ENCODE measurements around the gene TLCD4. TPM values are rescaled to one million over a fixed set of nuclear protein-coding genes. Genes with fewer than 3 reads are reported as not detected.

Gene TLCD4
- total and polyA plus RNA-seq, 2 of the 8 experiments (the other 6 are each of a cell fraction or from before 2014, with no cell fraction given), result 0.79 to 4.2 TPM

DNA sequence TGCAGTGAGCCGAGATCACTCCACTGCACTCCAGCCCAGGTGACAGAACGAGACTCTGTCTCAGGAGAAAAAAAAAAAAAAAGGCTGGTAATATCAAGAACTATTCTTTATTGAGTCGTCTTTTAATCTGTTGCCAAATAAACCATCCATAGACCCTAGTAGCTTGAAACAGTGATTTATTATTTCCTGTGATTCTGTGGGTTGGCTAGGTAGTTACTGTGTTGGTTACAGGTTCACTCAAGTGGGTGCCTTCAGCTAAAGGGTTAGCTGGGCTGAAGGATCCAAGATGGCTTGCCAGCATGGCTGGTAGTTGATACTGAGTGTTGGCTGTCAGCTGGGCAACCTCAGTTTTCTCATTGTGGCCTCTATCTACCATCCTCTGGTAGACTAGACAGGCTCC lies 9.2 kb downstream of the TLCD4 start:
- H2BK5ac ChIP-seq (ENCODE audit: low read depth, low read length), result no peak overlapping the region
- POLR2A ChIA-PET (ENCODE audit: partially characterized antibody), result interaction anchor here (1.6 kb wide), 1 partner anchor 9 kb away, joined by 4 read pairs; the partner anchor contains the start of gene TLCD4
- no peaks in the 10 kb centered on the region; the same call in 1 of the 2 replicates for H3K79me1 ChIP-seq (ENCODE audit: low read depth, low read length)
- no peak overlapping the region for H3K4me3 ChIP-seq (ENCODE audit: extremely low read depth in 1 of 4, insufficient read depth in 2 of 4, low read depth in 3 of 4, low read length in 4 of 4)
- H3K36me3 ChIP-seq (ENCODE audit: control insufficient read depth in 2 of 4, insufficient read depth in 4 of 4, low read length in 3 of 4), result no peaks in the 10 kb centered on the region
- H2AK5ac ChIP-seq (ENCODE audit: low read depth, low read length), result no peak overlapping the region
- no peak overlapping the region for H3K9ac ChIP-seq (replicated peaks in 1 of 4; ENCODE audit: extremely low read depth in 1 of 4, low read depth in 3 of 4, low read length in 3 of 4)
- H3K23me2 ChIP-seq (ENCODE audit: low read depth, low read length), result no peaks in the 10 kb centered on the region
- FAIRE-seq (no peak), DNase-seq (ENCODE audit: low read depth in 1 of 2, low spot score in 2 of 2) (no peak)
- CTCF ChIA-PET (ENCODE audit: partially characterized antibody), result no interaction called here
- H3K4me2 ChIP-seq (ENCODE audit: insufficient read depth in 1 of 2, low read depth in 2 of 2, low read length in 2 of 2), result no peak overlapping the region
- no peak overlapping the region for H2BK20ac ChIP-seq (ENCODE audit: low read length)
- no peak overlapping the region for H3K18ac ChIP-seq (ENCODE audit: extremely low read depth, low read length)
- H3K27ac ChIP-seq (ENCODE audit: low read depth, low read length), result no peak overlapping the region
- no peaks in the 10 kb centered on the region for H4K20me1 ChIP-seq (replicated peaks in 1 of 2; ENCODE audit: control insufficient read depth in 1 of 2, insufficient read depth in 2 of 2, low read length in 2 of 2)
- no peak overlapping the region for H2BK15ac ChIP-seq (ENCODE audit: low read length)
- no peak overlapping the region for H4K5ac ChIP-seq (ENCODE audit: insufficient read length, low read depth, low read length)
- H3K4me1 ChIP-seq (replicated peaks in 1 of 4; ENCODE audit: control insufficient read depth in 3 of 4, insufficient read depth in 4 of 4, low read length in 3 of 4), result no peaks in the 10 kb centered on the region
- H3K4ac ChIP-seq (replicated peaks; ENCODE audit: insufficient read length, low read depth, low read length), result no peak overlapping the region
- H4K8ac ChIP-seq (ENCODE audit: extremely low read depth, insufficient read depth, low read length), result no peak overlapping the region
- H3K56ac ChIP-seq (replicated peaks; ENCODE audit: insufficient read length, low read depth, low read length), result no peak overlapping the region
- H2BK12ac ChIP-seq (ENCODE audit: low read depth, low read length), result no peak overlapping the region
- 0 out of 4 replicates have a peak, but pooled peaks cover 0 to 2% of the 10 kb centered on the region in 2 experiments for H3K79me2 ChIP-seq (ENCODE audit: control insufficient read depth in 1 of 2, insufficient read depth in 2 of 2, low read length in 2 of 2)
- H2AFZ ChIP-seq (ENCODE audit: low read length), result no peak overlapping the region
- H2BK120ac ChIP-seq (replicated peaks; ENCODE audit: low read depth, low read length), result no peak overlapping the region
- no peaks in the 10 kb centered on the region for H3K27me3 ChIP-seq (replicated peaks in 1 of 4; ENCODE audit: control insufficient read depth in 3 of 4, extremely low read depth in 1 of 4, insufficient read depth in 3 of 4, low read length in 3 of 4)
- no peaks in the 10 kb centered on the region for H3K9me3 ChIP-seq (ENCODE audit: insufficient read depth in 2 of 2, low read depth in 1 of 2, low read length in 1 of 2)
- H3K14ac ChIP-seq (ENCODE audit: insufficient read length), result no peak overlapping the region
- H3K23ac ChIP-seq (ENCODE audit: insufficient read length), result no peak overlapping the region
- WGBS, 2 experiments (ENCODE audit: extremely low coverage in 1 of 2, insufficient coverage in 1 of 2, insufficient read length in 1 of 2, insufficient replicate concordance in 2 of 2, low coverage in 1 of 2, low lambda C conversion rate in 2 of 2, missing lambda C conversion rate in 1 of 2), result 76% methylated on average over 3 of the region's 3 CpGs; no CpG with 5 or more reads in 1 of the 2 experiments
- H4K91ac ChIP-seq (replicated peaks; ENCODE audit: insufficient read length, low read length), result no peak overlapping the region
- TF ChIP-seq HDAC6 (IDR thresholded peaks at IDR 0.05; ENCODE audit: low read depth, low read length), result no peak
- TF ChIP-seq SUZ12 (IDR thresholded peaks at IDR 0.05; ENCODE audit: low read length), result no peak
- TF ChIP-seq RBBP5 (IDR thresholded peaks at IDR 0.05; ENCODE audit: borderline replicate concordance, low read depth, low read length), result no peak
- TF ChIP-seq ASH2L (IDR thresholded peaks at IDR 0.05; ENCODE audit: low read length), result no peak
- no peak for TF ChIP-seq SAP30 (IDR thresholded peaks at IDR 0.05; ENCODE audit: insufficient read depth, insufficient replicate concordance, low read length)
- TF ChIP-seq SP1 (IDR thresholded peaks at IDR 0.05; ENCODE audit: low read depth, low read length), result no peak
- TF ChIP-seq RXRA (IDR thresholded peaks at IDR 0.05; ENCODE audit: insufficient read depth, low read depth, low read length), result no peak
- no peak for TF ChIP-seq EGR1 (IDR thresholded peaks at IDR 0.05; ENCODE audit: borderline replicate concordance, low read depth, low read length)
- no peak for TF ChIP-seq NRF1 (IDR thresholded peaks at IDR 0.05; ENCODE audit: low read depth, low read length)
- TF ChIP-seq, protein P1, sequence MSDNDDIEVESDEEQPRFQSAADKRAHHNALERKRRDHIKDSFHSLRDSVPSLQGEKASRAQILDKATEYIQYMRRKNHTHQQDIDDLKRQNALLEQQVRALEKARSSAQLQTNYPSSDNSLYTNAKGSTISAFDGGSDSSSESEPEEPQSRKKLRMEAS (IDR thresholded peaks at IDR 0.05), result no peak
- TF ChIP-seq, protein P2, sequence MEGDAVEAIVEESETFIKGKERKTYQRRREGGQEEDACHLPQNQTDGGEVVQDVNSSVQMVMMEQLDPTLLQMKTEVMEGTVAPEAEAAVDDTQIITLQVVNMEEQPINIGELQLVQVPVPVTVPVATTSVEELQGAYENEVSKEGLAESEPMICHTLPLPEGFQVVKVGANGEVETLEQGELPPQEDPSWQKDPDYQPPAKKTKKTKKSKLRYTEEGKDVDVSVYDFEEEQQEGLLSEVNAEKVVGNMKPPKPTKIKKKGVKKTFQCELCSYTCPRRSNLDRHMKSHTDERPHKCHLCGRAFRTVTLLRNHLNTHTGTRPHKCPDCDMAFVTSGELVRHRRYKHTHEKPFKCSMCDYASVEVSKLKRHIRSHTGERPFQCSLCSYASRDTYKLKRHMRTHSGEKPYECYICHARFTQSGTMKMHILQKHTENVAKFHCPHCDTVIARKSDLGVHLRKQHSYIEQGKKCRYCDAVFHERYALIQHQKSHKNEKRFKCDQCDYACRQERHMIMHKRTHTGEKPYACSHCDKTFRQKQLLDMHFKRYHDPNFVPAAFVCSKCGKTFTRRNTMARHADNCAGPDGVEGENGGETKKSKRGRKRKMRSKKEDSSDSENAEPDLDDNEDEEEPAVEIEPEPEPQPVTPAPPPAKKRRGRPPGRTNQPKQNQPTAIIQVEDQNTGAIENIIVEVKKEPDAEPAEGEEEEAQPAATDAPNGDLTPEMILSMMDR (IDR thresholded peaks at IDR 0.05; ENCODE audit: control extremely low read depth in 1 of 3, insufficient read depth in 1 of 3, low read depth in 1 of 3, low read length in 3 of 3), result no peak
- no peak for TF ChIP-seq RFX5 (IDR thresholded peaks at IDR 0.05; ENCODE audit: borderline replicate concordance, low read depth, low read length)

Measured in H1 (cell line).